Smooth muscle cell (in vitro differentiated cells): ENCODE results near the gene LMOD3. TPM values are rescaled to one million over a fixed set of nuclear protein-coding genes. Genes with fewer than 3 reads are reported as not detected.

Experiments used
- DNase-seq: peaks from one replicate; lab custom pipeline; 2025; ENCODE audit not compliant: unreplicated experiment; lab: John Stamatoyannopoulos, UW
- H2AFZ ChIP-seq: fragments of 200-600 bp; sonication (generic); 2 replicates; pipeline ENCODE4 v1.6.0; 2016; ENCODE audit warnings: antibody characterized with exemption, low read depth, mild to moderate bottlenecking
- H3F3A ChIP-seq: fragments of 200-600 bp; sonication (generic); 2 replicates; pipeline ENCODE4 v1.6.0; 2017; ENCODE audit warnings: antibody characterized with exemption, low read depth
- H3K27ac ChIP-seq: fragments of 200-600 bp; sonication (generic); 2 replicates; pipeline ENCODE4 v1.5.1; 2016; ENCODE audit warnings: low read depth, mild to moderate bottlenecking
- H3K27me3 ChIP-seq: fragments of 200-600 bp; sonication (generic); 2 replicates; pipeline ENCODE4 v1.6.1; 2016; ENCODE audit warnings: low read depth, mild to moderate bottlenecking
- H3K36me3 ChIP-seq: fragments of 200-600 bp; sonication (generic); 2 replicates; pipeline ENCODE4 v1.5.1; 2016; ENCODE audit warnings: low read depth
- H3K4me1 ChIP-seq: fragments of 200-600 bp; sonication (generic); 2 replicates; pipeline ENCODE4 v1.5.1; 2016; ENCODE audit warnings: low read depth
- H3K4me2 ChIP-seq: fragments of 200-600 bp; sonication (generic); 2 replicates; pipeline ENCODE4 v1.6.0; 2016; ENCODE audit warnings: mild to moderate bottlenecking
- H3K4me3 ChIP-seq: fragments of 200-600 bp; sonication (generic); 2 replicates; pipeline ENCODE4 v1.5.1; 2016; ENCODE audit warnings: mild to moderate bottlenecking
- H3K79me2 ChIP-seq: fragments of 200-600 bp; sonication (generic); 2 replicates; pipeline ENCODE4 v1.6.0; 2016; ENCODE audit warnings: low read depth, mild to moderate bottlenecking
- H3K9ac ChIP-seq: fragments of 200-600 bp; sonication (generic); 2 replicates; pipeline ENCODE4 v1.6.0; 2016; ENCODE audit warnings: low read depth
- H3K9me3 ChIP-seq: fragments of 200-600 bp; sonication (generic); replicated peaks from 2 replicates; pipeline ENCODE4 v1.5.1; 2016; ENCODE audit warnings: low read depth
- H4K20me1 ChIP-seq: fragments of 200-600 bp; sonication (generic); 2 replicates; pipeline ENCODE4 v1.6.0; 2016; ENCODE audit warnings: low read depth
- WGBS: methylation state at CpG from one replicate; pipeline ENCODE4 v1.1.7; 2016; ENCODE audit warnings: low lambda C conversion rate; 5-methylcytosine and 5-hydroxymethylcytosine counted together
- polyA plus RNA-seq: library from polyadenylated mRNA; unstranded; fragments of >200 nt; fragmentation: Nextera tagmentation; extraction: Ambion mirVana; gene quantifications from 2 replicates; pipeline ENCODE4 v1.2.1, GENCODE V29; 2016
- total RNA-seq: library from RNA; depleted of rRNA; stranded (reverse); fragments of >200 nt; gene quantifications from 2 replicates; pipeline ENCODE4 v1.2.3, GENCODE V29; 2014
- TF ChIP-seq, protein P1 (sequence below): fragments of 200-600 bp; sonication (generic); IDR thresholded peaks from 2 replicates; pipeline ENCODE4 v1.5.1; 2017; ENCODE audit warnings: borderline replicate concordance, mild to moderate bottlenecking, antibody characterized with exemption; ENCODE audit not compliant: insufficient read depth, poor library complexity, severe bottlenecking

The LMOD3 gene
- total and polyA plus RNA-seq, 2 experiments from 2014 or later: not detected

GRCh38 chr3:69107841-69108240 is 14.6 kb downstream of the LMOD3 start:
- Histone ChIP-seq H3K4me1 (no peaks in the 10 kb centered on the region), H2AFZ (no peak overlapping the region), H3F3A (no peaks in the 10 kb centered on the region), H4K20me1 (no peaks in the 10 kb centered on the region), H3K27ac (no peak overlapping the region), H3K9ac (no peak overlapping the region), H3K36me3 (no peaks in the 10 kb centered on the region), H3K4me3 (no peak overlapping the region), H3K79me2 (no peaks in the 10 kb centered on the region), H3K9me3 (no peaks in the 10 kb centered on the region), H3K27me3 (no peaks in the 10 kb centered on the region), H3K4me2 (no peak overlapping the region)
- TF ChIP-seq, protein P1, sequence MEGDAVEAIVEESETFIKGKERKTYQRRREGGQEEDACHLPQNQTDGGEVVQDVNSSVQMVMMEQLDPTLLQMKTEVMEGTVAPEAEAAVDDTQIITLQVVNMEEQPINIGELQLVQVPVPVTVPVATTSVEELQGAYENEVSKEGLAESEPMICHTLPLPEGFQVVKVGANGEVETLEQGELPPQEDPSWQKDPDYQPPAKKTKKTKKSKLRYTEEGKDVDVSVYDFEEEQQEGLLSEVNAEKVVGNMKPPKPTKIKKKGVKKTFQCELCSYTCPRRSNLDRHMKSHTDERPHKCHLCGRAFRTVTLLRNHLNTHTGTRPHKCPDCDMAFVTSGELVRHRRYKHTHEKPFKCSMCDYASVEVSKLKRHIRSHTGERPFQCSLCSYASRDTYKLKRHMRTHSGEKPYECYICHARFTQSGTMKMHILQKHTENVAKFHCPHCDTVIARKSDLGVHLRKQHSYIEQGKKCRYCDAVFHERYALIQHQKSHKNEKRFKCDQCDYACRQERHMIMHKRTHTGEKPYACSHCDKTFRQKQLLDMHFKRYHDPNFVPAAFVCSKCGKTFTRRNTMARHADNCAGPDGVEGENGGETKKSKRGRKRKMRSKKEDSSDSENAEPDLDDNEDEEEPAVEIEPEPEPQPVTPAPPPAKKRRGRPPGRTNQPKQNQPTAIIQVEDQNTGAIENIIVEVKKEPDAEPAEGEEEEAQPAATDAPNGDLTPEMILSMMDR: no peak
- 59% methylated on average over 5 of the region's 5 CpGs for WGBS
- no peak for DNase-seq

GRCh38 chr3:69105320-69105719 is 17.1 kb downstream of the LMOD3 start:
- WGBS: 87% methylated on average over 3 of the region's 3 CpGs
- H3K36me3 ChIP-seq: no peaks in the 10 kb centered on the region

DNA sequence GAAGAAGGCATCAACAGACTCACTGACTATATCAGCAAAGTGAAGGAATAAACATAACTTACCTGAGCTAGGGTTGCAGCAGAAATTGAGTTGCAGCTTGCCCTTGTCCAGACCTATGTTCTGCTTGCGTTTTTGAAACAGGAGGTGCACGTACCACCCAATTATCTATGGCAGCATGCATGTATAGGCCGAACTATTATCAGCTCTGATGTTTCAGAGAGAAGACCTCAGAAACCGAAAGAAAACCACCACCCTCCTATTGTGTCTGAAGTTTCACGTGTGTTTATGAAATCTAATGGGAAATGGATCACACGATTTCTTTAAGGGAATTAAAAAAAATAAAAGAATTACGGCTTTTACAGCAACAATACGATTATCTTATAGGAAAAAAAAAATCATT is 17.8 kb downstream of the LMOD3 start:
- no peak overlapping the region for H3K27ac ChIP-seq
- 96% methylated on average over 8 of the region's 8 CpGs for WGBS
- no peaks in the 10 kb centered on the region for H3K4me1 ChIP-seq
- H3K4me3 ChIP-seq: no peak overlapping the region
- no peak overlapping the region for H3K9ac ChIP-seq
- H4K20me1 ChIP-seq: peaks cover 10% of the 10 kb centered on the region
- peaks cover 9% of the 10 kb centered on the region for H3K79me2 ChIP-seq
- no peaks in the 10 kb centered on the region for H3F3A ChIP-seq
- no peak overlapping the region for H3K4me2 ChIP-seq
- no peak for DNase-seq
- TF ChIP-seq, protein P1: no peak
- H3K36me3 ChIP-seq: no peaks in the 10 kb centered on the region
- no peak overlapping the region for H2AFZ ChIP-seq
- no peaks in the 10 kb centered on the region for H3K27me3 ChIP-seq
- H3K9me3 ChIP-seq: no peaks in the 10 kb centered on the region

More at GRCh38 chr3:69105320-69105719, 17.1 kb downstream of the LMOD3 start:
- Histone ChIP-seq H3K79me2 (peaks cover 2% of the 10 kb centered on the region), H3K4me3 (no peak overlapping the region), H2AFZ (no peak overlapping the region), H3K9me3 (no peaks in the 10 kb centered on the region), H3K4me2 (no peak overlapping the region), H3F3A (no peaks in the 10 kb centered on the region), H3K27ac (no peak overlapping the region), H3K9ac (no peak overlapping the region), H3K4me1 (no peaks in the 10 kb centered on the region), H4K20me1 (peaks cover 4% of the 10 kb centered on the region), H3K27me3 (no peaks in the 10 kb centered on the region)
- no peak for DNase-seq
- TF ChIP-seq, protein P1: no peak

GRCh38 chr3:69103123-69103522 is 19.3 kb downstream of the LMOD3 start:
- no peak overlapping the region for H3K9ac ChIP-seq
- H3K27ac ChIP-seq: no peak overlapping the region
- H3K9me3 ChIP-seq: no peaks in the 10 kb centered on the region
- no peaks in the 10 kb centered on the region for H3K27me3 ChIP-seq
- DNase-seq: no peak
- peaks cover 18% of the 10 kb centered on the region for H3K79me2 ChIP-seq
- H3K36me3 ChIP-seq: no peaks in the 10 kb centered on the region
- TF ChIP-seq, protein P1: no peak
- no peak overlapping the region for H2AFZ ChIP-seq
- H3K4me3 ChIP-seq: no peak overlapping the region
- no peak overlapping the region for H3K4me2 ChIP-seq
- H4K20me1 ChIP-seq: peaks cover 22% of the 10 kb centered on the region
- H3F3A ChIP-seq: no peaks in the 10 kb centered on the region
- no peaks in the 10 kb centered on the region for H3K4me1 ChIP-seq
- WGBS: 94% methylated on average over 3 of the region's 3 CpGs
